Astrocyte of the spinal cord (primary cell): ENCODE measurements around the gene ABTB2.

Source experiments
- DNase-seq: peaks from one replicate; pipeline ENCODE4 v3.0.0; 2011; ENCODE audit warnings: low read depth, low spot score
- H3K4me3 ChIP-seq: 2 replicates; pipeline ENCODE4 v1.5.1; 2011; ENCODE audit warnings: low read depth, mild to moderate bottlenecking, low read length, moderate library complexity
- in situ Hi-C: cut with HindIII; loops from 2 replicates; pipeline ENCODE4 v1.10.0; 2017; ENCODE audit warnings: low sequenced_read_pairs
- TF ChIP-seq, protein P1 (sequence below): IDR thresholded peaks from 2 replicates; pipeline ENCODE4 v1.5.1; 2012; ENCODE audit warnings: low read depth, mild to moderate bottlenecking, low read length, inconsistent platforms

The ABTB2 gene

DNA sequence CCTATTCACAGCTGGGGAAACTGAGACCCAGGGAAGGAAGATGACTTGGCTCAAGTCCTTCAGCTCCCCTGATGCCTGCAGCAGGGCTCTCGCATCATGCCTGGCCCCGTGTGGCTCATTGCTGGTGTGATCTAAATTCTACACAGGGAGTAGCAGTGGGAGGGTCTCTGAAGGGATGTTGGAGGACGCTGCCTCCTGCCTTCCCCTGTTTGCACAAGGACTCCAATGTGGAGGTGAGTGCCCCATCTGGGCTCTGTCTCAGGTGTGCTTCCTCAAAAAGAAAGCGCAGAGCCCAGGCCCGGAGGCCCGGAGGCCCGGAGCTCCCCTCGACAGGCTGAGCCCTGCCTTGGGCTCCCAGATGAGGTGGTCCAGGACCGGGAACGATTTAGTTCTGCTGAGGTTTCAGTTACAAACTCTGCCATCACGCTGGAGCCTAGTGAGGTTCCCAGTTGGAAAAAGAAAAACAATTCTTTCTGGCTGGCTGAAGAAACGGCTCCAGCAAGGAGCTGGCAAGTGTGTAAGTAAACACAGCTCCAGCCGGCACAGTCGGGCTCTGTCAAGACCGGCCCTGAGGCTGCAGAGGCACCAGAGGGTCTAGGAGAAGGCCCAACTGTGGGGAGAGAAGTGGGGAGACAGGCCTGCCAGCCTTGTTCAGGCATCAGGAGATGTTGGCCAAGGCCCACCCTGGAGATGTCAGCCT, 202.6 kb downstream of the ABTB2 start:
- in situ Hi-C loops, result no loop called here
- TF ChIP-seq, protein P1, sequence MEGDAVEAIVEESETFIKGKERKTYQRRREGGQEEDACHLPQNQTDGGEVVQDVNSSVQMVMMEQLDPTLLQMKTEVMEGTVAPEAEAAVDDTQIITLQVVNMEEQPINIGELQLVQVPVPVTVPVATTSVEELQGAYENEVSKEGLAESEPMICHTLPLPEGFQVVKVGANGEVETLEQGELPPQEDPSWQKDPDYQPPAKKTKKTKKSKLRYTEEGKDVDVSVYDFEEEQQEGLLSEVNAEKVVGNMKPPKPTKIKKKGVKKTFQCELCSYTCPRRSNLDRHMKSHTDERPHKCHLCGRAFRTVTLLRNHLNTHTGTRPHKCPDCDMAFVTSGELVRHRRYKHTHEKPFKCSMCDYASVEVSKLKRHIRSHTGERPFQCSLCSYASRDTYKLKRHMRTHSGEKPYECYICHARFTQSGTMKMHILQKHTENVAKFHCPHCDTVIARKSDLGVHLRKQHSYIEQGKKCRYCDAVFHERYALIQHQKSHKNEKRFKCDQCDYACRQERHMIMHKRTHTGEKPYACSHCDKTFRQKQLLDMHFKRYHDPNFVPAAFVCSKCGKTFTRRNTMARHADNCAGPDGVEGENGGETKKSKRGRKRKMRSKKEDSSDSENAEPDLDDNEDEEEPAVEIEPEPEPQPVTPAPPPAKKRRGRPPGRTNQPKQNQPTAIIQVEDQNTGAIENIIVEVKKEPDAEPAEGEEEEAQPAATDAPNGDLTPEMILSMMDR, result no peak
- DNase-seq, result no peak
- H3K4me3 ChIP-seq, result no peak overlapping the region

DNA sequence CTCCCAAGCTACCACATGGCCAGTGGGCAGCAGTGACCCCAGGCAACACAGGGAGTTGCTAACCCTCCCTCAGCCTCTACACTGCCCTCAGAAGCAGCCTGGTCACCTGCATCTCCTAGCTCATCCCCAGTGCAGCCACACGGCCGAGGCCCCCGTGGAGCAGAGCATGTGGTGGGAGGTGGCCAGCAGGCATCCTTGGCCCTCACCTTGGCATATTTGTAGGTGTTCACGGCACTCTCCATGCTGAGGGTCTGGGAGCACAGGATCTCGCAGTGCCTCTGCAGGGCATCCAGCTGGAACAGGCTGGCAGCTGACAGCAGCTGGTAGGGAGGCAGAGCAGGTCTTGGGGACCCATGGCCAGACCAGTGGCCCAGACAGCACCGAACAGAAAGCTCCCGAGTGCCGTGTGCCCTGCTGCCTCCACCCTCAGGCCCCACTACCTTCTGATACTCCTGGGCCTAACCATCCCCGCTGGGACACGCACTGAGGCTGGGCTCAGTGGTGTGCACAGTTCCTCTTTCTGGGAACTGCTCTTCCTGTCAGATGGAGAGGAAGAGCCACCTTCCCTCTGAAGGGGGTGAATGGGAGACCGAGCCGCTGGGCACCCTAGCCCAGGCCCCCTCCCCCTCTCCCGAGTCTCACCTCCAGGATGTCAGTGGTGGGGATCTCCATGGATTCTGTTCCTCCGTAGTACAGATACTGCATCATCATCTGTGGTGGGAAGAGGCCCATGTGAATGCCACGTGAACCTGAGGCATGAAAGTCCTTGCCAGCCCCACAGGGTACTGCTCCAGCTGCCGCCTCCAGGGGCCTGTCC, 203.5 kb downstream of the ABTB2 start:
- TF ChIP-seq, protein P1, result no peak
- no peak overlapping the region for H3K4me3 ChIP-seq
- in situ Hi-C loops, result no loop called here
- no peak for DNase-seq

DNA sequence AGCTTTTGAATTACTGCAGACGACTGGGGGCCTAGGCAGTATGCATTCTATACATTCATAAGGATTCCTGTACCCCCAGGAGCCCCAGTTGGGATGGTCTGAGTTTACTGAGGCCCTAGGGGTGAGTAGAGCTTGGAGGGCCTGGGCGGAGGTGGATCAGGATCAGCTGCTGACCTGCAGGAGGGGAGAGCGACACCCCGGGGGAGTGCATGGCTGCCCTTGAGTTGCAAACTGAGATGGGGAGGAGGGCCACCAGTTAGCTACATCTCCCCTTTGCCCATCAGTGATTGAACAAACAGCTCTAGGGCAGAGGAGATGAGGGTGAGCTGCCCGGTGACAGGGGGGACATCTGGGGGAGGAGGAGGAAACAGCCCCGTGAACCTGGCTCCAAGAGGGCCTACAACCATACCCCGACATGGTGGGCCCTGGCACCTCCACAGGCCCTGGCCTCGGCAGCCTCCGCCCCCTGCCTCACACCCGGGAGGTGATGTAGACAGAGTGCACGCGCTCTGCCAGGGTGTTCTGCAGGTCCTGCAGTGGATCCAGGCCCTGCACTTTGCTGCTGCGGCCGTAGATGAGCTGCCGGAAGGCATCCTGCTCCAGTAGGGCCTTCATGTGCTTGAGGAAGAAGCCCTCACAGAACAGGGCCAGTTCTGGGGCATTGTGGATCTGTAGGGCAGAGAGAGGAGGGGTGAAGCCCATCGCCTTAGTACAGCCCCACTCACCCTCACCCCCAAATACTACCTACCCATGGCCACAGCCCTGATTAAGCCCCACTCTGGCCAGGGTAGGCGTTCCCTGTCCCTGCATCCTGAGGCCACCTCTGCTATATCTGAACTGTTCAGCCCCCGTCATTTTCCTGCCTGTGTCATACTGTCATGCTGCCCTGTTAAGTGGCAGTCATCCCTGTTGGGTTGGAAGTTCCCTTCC, 205.6 kb downstream of the ABTB2 start:
- in situ Hi-C loops, result no loop called here
- TF ChIP-seq, protein P1, result no peak
- no peak overlapping the region for H3K4me3 ChIP-seq
- no peak for DNase-seq

DNA sequence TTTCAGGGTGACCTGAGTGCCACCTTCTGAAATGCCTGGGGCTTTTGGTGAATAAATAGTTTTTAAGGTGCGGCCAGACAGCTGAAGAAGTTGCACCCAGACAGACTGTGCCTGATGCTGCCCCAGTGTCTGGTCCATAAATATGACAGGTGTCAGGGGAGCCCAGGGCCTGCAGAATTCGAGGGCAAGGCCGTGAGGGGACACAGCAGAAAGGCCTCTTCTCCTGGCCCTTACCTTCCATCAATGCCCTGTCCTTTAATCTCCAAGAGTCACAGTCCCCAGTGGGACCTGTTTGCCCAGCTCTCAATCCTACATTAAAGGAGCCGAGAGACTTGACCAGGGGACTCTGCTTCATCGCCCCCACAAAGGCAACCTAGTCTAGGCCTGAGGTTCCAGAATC, 206.6 kb downstream of the ABTB2 start:
- no peak overlapping the region for H3K4me3 ChIP-seq
- in situ Hi-C loops, result no loop called here
- DNase-seq, result no peak
- TF ChIP-seq, protein P1, result no peak

- TF ChIP-seq, protein P1, result no peak
- in situ Hi-C loops, result no loop called here
- no peak overlapping the region for H3K4me3 ChIP-seq
- DNase-seq, result no peak
Observed at GRCh38 chr11:34150494-34151151, 207.2 kb downstream of the ABTB2 start.

DNA sequence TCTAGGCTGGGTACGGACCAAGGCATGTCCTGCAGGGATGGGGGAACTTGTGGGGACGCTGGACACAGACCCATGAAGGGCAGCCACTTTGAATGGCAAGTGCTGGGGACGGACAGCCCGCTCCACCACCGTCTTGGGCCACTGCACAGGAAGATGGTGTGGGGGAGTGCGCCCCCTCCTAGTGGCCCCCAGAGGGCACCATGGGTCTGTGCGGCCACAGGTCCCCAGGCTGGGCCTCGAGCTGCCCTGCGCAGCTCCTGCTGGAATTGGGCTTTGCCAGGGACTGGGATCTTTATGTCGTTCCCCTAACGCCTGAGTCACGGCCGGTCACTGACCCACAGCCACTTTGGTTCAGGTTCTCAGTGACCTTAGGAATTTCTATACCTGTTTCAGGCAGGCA, 208.0 kb downstream of the ABTB2 start:
- H3K4me3 ChIP-seq, result no peak overlapping the region
- in situ Hi-C loops, result no loop called here
- TF ChIP-seq, protein P1, result peak; percentile 50
- DNase-seq, result no peak
